Erythroblast (primary cell): ENCODE measurements around the gene SS18L1.
A peak's percentile ranks its signal among the peaks of the same experiment; 100 is the strongest.

ENCODE experiments used
- DNase-seq, 2 experiments: peaks; one replicate each; lab custom pipeline; 2025; lab: John Stamatoyannopoulos, UW
- GATA1 ChIP-seq: IDR thresholded peaks from 2 replicates; pipeline ENCODE4 v1.6.1; 2011; ENCODE audit warnings: low read depth, mild to moderate bottlenecking, control low read depth, low read length, moderate library complexity
- POLR2A ChIP-seq: IDR thresholded peaks from 2 replicates; pipeline ENCODE4 v1.6.1; 2011; ENCODE audit warnings: mild to moderate bottlenecking, low read length

SS18L1 gene

GRCh38 chr20:62174021-62174804 lies 30.6 kb downstream of the SS18L1 start:
- no peak for DNase-seq
- TF ChIP-seq GATA1: no peak
- no peak for TF ChIP-seq POLR2A

- TF ChIP-seq GATA1: no peak
- no peak for TF ChIP-seq POLR2A
- DNase-seq: no peak
Observed at GRCh38 chr20:62174870-62175624, 31.5 kb downstream of the SS18L1 start.

- no peak for TF ChIP-seq POLR2A
- TF ChIP-seq GATA1: no peak
- no peak for DNase-seq
Observed at GRCh38 chr20:62175711-62176110, 32.1 kb downstream of the SS18L1 start.

GRCh38 chr20:62176866-62177265 lies 33.3 kb downstream of the SS18L1 start:
- no peak for DNase-seq
- TF ChIP-seq GATA1 (no peak), POLR2A (no peak)

GRCh38 chr20:62177307-62177706 lies 33.7 kb downstream of the SS18L1 start:
- TF ChIP-seq POLR2A (no peak), GATA1 (no peak)
- no peak for DNase-seq

- TF ChIP-seq GATA1 (no peak), POLR2A (no peak)
- no peak for DNase-seq
Observed at GRCh38 chr20:62178316-62179161, 35.0 kb downstream of the SS18L1 start.

- no peak for DNase-seq
- TF ChIP-seq GATA1 (no peak), POLR2A (no peak)
Observed at GRCh38 chr20:62179162-62179504, 35.6 kb downstream of the SS18L1 start.

GRCh38 chr20:62181808-62182207 lies 38.2 kb downstream of the SS18L1 start:
- TF ChIP-seq POLR2A (no peak), GATA1 (no peak)
- no peak for DNase-seq

GRCh38 chr20:62182469-62183425 lies 39.2 kb downstream of the SS18L1 start, which contains the start of gene MTG2:
TSS of gene MTG2 (plus strand) at chr20:62183028. CDS start at chr20:62193421, 10,393 bp downstream.
- peak; percentile 97 for DNase-seq
- TF ChIP-seq GATA1 (no peak), POLR2A (peak; percentile 95)

GRCh38 chr20:62183426-62184142 lies 40.0 kb downstream of the SS18L1 start:
- DNase-seq: peak; percentile 55 to 67
- no peak for TF ChIP-seq POLR2A
- no peak for TF ChIP-seq GATA1

GRCh38 chr20:62186096-62186426 lies 42.5 kb downstream of the SS18L1 start:
- TF ChIP-seq GATA1 (no peak), POLR2A (no peak)
- DNase-seq: no peak
